Activated CD4-positive, alpha-beta T cell treated with anti-CD3 and anti-CD28 coated beads, Interleukin-2, amount 10 ng/mL, durations not matched to agents 24 days and 14 days (primary cell): ENCODE results near the gene KCND3. TPM values are rescaled to one million over a fixed set of nuclear protein-coding genes. Genes with fewer than 3 reads are reported as not detected.

Experiments used
- DNase-seq: peaks from one replicate; pipeline ENCODE4 v3.0.0; 2022
- H3K27ac Mint-ChIP-seq: one replicate; pipeline ENCODE4 v1.8.0; 2022; ENCODE audit warnings: mild to moderate bottlenecking, mixed read lengths
- H3K27me3 Mint-ChIP-seq: one replicate; pipeline ENCODE4 v1.8.0; 2022; ENCODE audit warnings: mixed read lengths
- H3K36me3 Mint-ChIP-seq: one replicate; pipeline ENCODE4 v1.8.0; 2022; ENCODE audit warnings: low read depth, mild to moderate bottlenecking, mixed read lengths
- H3K4me1 Mint-ChIP-seq: one replicate; pipeline ENCODE4 v1.8.0; 2021; ENCODE audit warnings: mixed read lengths
- H3K4me3 Mint-ChIP-seq: one replicate; pipeline ENCODE4 v1.8.0; 2022; ENCODE audit warnings: mild to moderate bottlenecking, moderate library complexity, mixed read lengths
- H3K9me3 Mint-ChIP-seq: one replicate; pipeline ENCODE4 v1.8.0; 2021; ENCODE audit warnings: mixed read lengths
- intact Hi-C: fragments of 100-400 bp; cut with micrococcal nuclease; formaldehyde crosslinking; loops from one replicate; pipeline ENCODE4 v1.15.1; 2023
- total RNA-seq: library from RNA; stranded (reverse); gene quantifications from 2 replicates; pipeline ENCODE4 v1.2.3, GENCODE V29; 2022

KCND3 gene
- total RNA-seq, 1 donor from 2014 or later = not detected

- no peaks in the 10 kb centered on the region for H3K9me3 Mint-ChIP-seq
- no peak overlapping the region for H3K4me3 Mint-ChIP-seq
- H3K27me3 Mint-ChIP-seq = peaks cover 15% of the 10 kb centered on the region
- H3K36me3 Mint-ChIP-seq = no peaks in the 10 kb centered on the region
- intact Hi-C loops = no loop called here
- no peak overlapping the region for H3K27ac Mint-ChIP-seq
- no peaks in the 10 kb centered on the region for H3K4me1 Mint-ChIP-seq
- DNase-seq = no peak
Observed at GRCh38 chr1:111776391-111776790, 213.1 kb downstream of the KCND3 start.

- DNase-seq = no peak
- Mint-ChIP-seq H3K4me3 (no peak overlapping the region), H3K4me1 (no peaks in the 10 kb centered on the region), H3K9me3 (no peaks in the 10 kb centered on the region), H3K36me3 (no peaks in the 10 kb centered on the region), H3K27ac (no peak overlapping the region), H3K27me3 (peaks cover 15% of the 10 kb centered on the region)
- intact Hi-C loops = no loop called here
Observed at GRCh38 chr1:111775966-111776365, 213.5 kb downstream of the KCND3 start.

- Mint-ChIP-seq H3K9me3 (no peaks in the 10 kb centered on the region), H3K36me3 (peaks cover 16% of the 10 kb centered on the region), H3K4me3 (no peak overlapping the region), H3K4me1 (peaks cover 1% of the 10 kb centered on the region), H3K27ac (no peak overlapping the region), H3K27me3 (no peaks in the 10 kb centered on the region)
- intact Hi-C loops = no loop called here
- no peak for DNase-seq
Observed at GRCh38 chr1:111770916-111771315, 218.6 kb downstream of the KCND3 start.

GRCh38 chr1:111769517-111770146 lies 219.8 kb downstream of the KCND3 start:
- DNase-seq = peak; percentile 84
- no peak overlapping the region for H3K4me3 Mint-ChIP-seq
- no peaks in the 10 kb centered on the region for H3K27me3 Mint-ChIP-seq
- no peaks in the 10 kb centered on the region for H3K9me3 Mint-ChIP-seq
- peaks cover 1% of the 10 kb centered on the region for H3K4me1 Mint-ChIP-seq
- H3K27ac Mint-ChIP-seq = no peak overlapping the region
- peaks cover 27% of the 10 kb centered on the region for H3K36me3 Mint-ChIP-seq
- intact Hi-C loops = loop anchor here (1.0 to 5.0 kb wide), 2 partner anchors 288 to 737 kb away; no protein-coding TSS in a partner anchor

GRCh38 chr1:111768625-111769024 lies 220.8 kb downstream of the KCND3 start:
- intact Hi-C loops = loop anchor here (1.0 to 5.0 kb wide), 2 partner anchors 287 to 736 kb away; no protein-coding TSS in a partner anchor
- DNase-seq = no peak
- peaks cover 35% of the 10 kb centered on the region for H3K36me3 Mint-ChIP-seq
- H3K27me3 Mint-ChIP-seq = no peaks in the 10 kb centered on the region
- peaks cover 1% of the 10 kb centered on the region for H3K4me1 Mint-ChIP-seq
- no peak overlapping the region for H3K4me3 Mint-ChIP-seq
- no peaks in the 10 kb centered on the region for H3K9me3 Mint-ChIP-seq
- H3K27ac Mint-ChIP-seq = no peak overlapping the region

- Mint-ChIP-seq H3K9me3 (no peaks in the 10 kb centered on the region), H3K27me3 (no peaks in the 10 kb centered on the region), H3K36me3 (peaks cover 38% of the 10 kb centered on the region), H3K4me1 (peaks cover 1% of the 10 kb centered on the region), H3K27ac (no peak overlapping the region), H3K4me3 (no peak overlapping the region)
- DNase-seq = no peak
- intact Hi-C loops = loop anchor here (5.0 kb wide), 1 partner anchor 736 kb away; no protein-coding TSS in a partner anchor
Observed at GRCh38 chr1:111768023-111768422, 221.4 kb downstream of the KCND3 start.

- intact Hi-C loops = no loop called here
- DNase-seq = no peak
- no peak overlapping the region for H3K27ac Mint-ChIP-seq
- H3K4me3 Mint-ChIP-seq = no peak overlapping the region
- peaks cover 14% of the 10 kb centered on the region for H3K4me1 Mint-ChIP-seq
- no peaks in the 10 kb centered on the region for H3K27me3 Mint-ChIP-seq
- no peaks in the 10 kb centered on the region for H3K9me3 Mint-ChIP-seq
- H3K36me3 Mint-ChIP-seq = peaks cover 68% of the 10 kb centered on the region
Observed at GRCh38 chr1:111762332-111762731, 227.1 kb downstream of the KCND3 start.

GRCh38 chr1:111761717-111762116 lies 227.8 kb downstream of the KCND3 start:
- intact Hi-C loops = no loop called here
- H3K27ac Mint-ChIP-seq = no peak overlapping the region

GRCh38 chr1:111758373-111758772 lies 231.1 kb downstream of the KCND3 start:
- Mint-ChIP-seq H3K9me3 (no peaks in the 10 kb centered on the region), H3K4me3 (peak overlapping the region; percentile 49), H3K4me1 (peaks cover 33% of the 10 kb centered on the region), H3K27ac (peak overlapping the region; percentile 34), H3K36me3 (peaks cover 40% of the 10 kb centered on the region), H3K27me3 (no peaks in the 10 kb centered on the region)
- intact Hi-C loops = loop anchor here (5.0 kb wide), 5 partner anchors 136 to 881 kb away; partner anchors contain the start of genes CEPT1, DENND2D and DRAM2
- no peak for DNase-seq

More at GRCh38 chr1:111761717-111762116, 227.8 kb downstream of the KCND3 start:
- no peaks in the 10 kb centered on the region for H3K27me3 Mint-ChIP-seq
- DNase-seq = no peak
- H3K4me3 Mint-ChIP-seq = no peak overlapping the region
- H3K36me3 Mint-ChIP-seq = peaks cover 65% of the 10 kb centered on the region
- peaks cover 20% of the 10 kb centered on the region for H3K4me1 Mint-ChIP-seq
- no peaks in the 10 kb centered on the region for H3K9me3 Mint-ChIP-seq

- H3K27me3 Mint-ChIP-seq = peaks cover 4% of the 10 kb centered on the region
- H3K27ac Mint-ChIP-seq = peak overlapping the region; percentile 92
- no peak for DNase-seq
- H3K36me3 Mint-ChIP-seq = peaks cover 25% of the 10 kb centered on the region
- intact Hi-C loops = loop anchor here (5.0 kb wide), 5 partner anchors 134 to 879 kb away; partner anchors contain the start of genes CEPT1, DENND2D and DRAM2
- H3K4me3 Mint-ChIP-seq = peak overlapping the region; percentile 88
- H3K4me1 Mint-ChIP-seq = peaks cover 41% of the 10 kb centered on the region
- no peaks in the 10 kb centered on the region for H3K9me3 Mint-ChIP-seq
Observed at GRCh38 chr1:111756124-111756513, 233.3 kb downstream of the KCND3 start.

GRCh38 chr1:111755331-111756123 lies 233.9 kb downstream of the KCND3 start, which contains the start of gene DDX20:
TSS of gene DDX20 (plus strand) at chr1:111755901. CDS start at chr1:111755925, 24 bp downstream.
- Mint-ChIP-seq H3K4me3 (peak within 1 kb of the TSS; percentile 88), H3K27me3 (peaks cover 8% of the 10 kb centered on the region), H3K9me3 (no peaks in the 10 kb centered on the region), H3K4me1 (peaks cover 41% of the 10 kb centered on the region), H3K36me3 (peaks cover 21% of the 10 kb centered on the region), H3K27ac (peak within 1 kb of the TSS; percentile 92)
- intact Hi-C loops = loop anchor here (1.0 to 5.0 kb wide), 10 partner anchors 16 to 878 kb away; partner anchors contain the start of genes ATP5PB, CEPT1, DENND2D and DRAM2
- DNase-seq = peak; percentile 98

- Mint-ChIP-seq H3K27me3 (peaks cover 8% of the 10 kb centered on the region), H3K27ac (peak overlapping the region; percentile 92), H3K36me3 (peaks cover 17% of the 10 kb centered on the region), H3K9me3 (no peaks in the 10 kb centered on the region), H3K4me1 (peaks cover 38% of the 10 kb centered on the region), H3K4me3 (peak overlapping the region; percentile 88)
- DNase-seq = peak; percentile 80
- intact Hi-C loops = loop anchor here (1.0 to 5.0 kb wide), 10 partner anchors 16 to 878 kb away; partner anchors contain the start of genes ATP5PB, CEPT1, DENND2D and DRAM2
Observed at GRCh38 chr1:111754984-111755330, 234.5 kb downstream of the KCND3 start.

GRCh38 chr1:111751906-111752575 lies 237.4 kb downstream of the KCND3 start:
- H3K4me1 Mint-ChIP-seq = peaks cover 36% of the 10 kb centered on the region
- no peaks in the 10 kb centered on the region for H3K9me3 Mint-ChIP-seq
- H3K27me3 Mint-ChIP-seq = peaks cover 8% of the 10 kb centered on the region
- peaks cover 4% of the 10 kb centered on the region for H3K36me3 Mint-ChIP-seq
- no peak overlapping the region for H3K4me3 Mint-ChIP-seq
- intact Hi-C loops = no loop called here
- H3K27ac Mint-ChIP-seq = no peak overlapping the region
- no peak for DNase-seq
